Measurements from ENCODE around the gene FAM83D. TPM values are rescaled to one million over a fixed set of nuclear protein-coding genes. Genes with fewer than 3 reads are reported as not detected.
A peak's percentile ranks its signal among the peaks of the same experiment; 100 is the strongest.

FAM83D gene
- total RNA-seq, 1 donor from 2014 or later = 4.5 TPM

DNA sequence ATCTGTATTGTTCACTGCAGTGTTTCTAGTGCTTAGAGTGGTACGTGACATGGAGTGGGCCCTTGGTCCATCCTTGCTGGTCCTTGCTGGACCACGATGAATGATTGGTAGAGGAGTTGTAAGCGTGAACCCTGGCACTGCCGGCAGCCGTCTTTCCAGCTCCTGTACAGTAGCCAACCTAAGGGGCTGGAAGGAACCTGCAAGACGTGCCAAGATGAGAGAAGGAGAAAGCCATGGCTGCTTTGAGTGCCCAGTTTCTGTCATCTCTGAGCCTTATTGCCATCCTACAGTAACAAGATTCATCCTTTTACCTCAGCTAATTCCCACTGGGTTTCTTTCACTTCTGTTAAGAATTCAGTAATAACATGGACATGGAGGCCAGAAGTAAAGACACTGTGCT is 41.9 kb downstream of the FAM83D start:
- TF ChIP-seq, protein P1, sequence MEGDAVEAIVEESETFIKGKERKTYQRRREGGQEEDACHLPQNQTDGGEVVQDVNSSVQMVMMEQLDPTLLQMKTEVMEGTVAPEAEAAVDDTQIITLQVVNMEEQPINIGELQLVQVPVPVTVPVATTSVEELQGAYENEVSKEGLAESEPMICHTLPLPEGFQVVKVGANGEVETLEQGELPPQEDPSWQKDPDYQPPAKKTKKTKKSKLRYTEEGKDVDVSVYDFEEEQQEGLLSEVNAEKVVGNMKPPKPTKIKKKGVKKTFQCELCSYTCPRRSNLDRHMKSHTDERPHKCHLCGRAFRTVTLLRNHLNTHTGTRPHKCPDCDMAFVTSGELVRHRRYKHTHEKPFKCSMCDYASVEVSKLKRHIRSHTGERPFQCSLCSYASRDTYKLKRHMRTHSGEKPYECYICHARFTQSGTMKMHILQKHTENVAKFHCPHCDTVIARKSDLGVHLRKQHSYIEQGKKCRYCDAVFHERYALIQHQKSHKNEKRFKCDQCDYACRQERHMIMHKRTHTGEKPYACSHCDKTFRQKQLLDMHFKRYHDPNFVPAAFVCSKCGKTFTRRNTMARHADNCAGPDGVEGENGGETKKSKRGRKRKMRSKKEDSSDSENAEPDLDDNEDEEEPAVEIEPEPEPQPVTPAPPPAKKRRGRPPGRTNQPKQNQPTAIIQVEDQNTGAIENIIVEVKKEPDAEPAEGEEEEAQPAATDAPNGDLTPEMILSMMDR (IDR thresholded peaks at IDR 0.05) = no peak
- Mint-ChIP-seq H3K4me3 (ENCODE audit: unreplicated experiment) (no peak overlapping the region), H3K9me3 (ENCODE audit: low read depth) (no peaks in the 10 kb centered on the region), H3K36me3 (ENCODE audit: low read depth) (peaks cover 6% of the 10 kb centered on the region), H3K27me3 (ENCODE audit: low read depth) (no peaks in the 10 kb centered on the region), H3K4me1 (ENCODE audit: low read depth) (peaks cover 13% of the 10 kb centered on the region), H3K27ac (ENCODE audit: unreplicated experiment) (no peak overlapping the region)
- no peak for DNase-seq (ENCODE audit: low spot score)

DNA sequence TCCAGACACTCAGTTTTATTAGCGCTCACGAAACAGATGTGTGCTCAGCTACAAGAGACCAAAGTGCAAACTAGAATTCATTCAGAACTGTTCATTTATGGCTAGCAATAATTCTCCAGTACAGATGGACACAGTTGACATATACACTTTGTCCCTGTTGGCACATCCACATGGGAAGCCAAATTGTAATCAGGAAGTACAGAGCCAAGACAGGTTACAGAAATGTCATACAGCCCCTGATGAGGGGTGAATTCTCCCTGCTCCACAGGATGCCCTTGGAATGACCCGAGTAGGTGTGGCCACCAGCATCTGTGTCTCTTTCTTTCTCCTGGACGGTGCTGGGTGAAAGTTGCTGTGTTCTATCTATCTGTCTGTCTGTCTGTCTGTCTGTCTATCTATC is 43.5 kb downstream of the FAM83D start:
- H3K36me3 Mint-ChIP-seq (ENCODE audit: low read depth) = peaks cover 8% of the 10 kb centered on the region
- no peaks in the 10 kb centered on the region for H3K9me3 Mint-ChIP-seq (ENCODE audit: low read depth)
- no peaks in the 10 kb centered on the region for H3K27me3 Mint-ChIP-seq (ENCODE audit: low read depth)
- no peak for DNase-seq (ENCODE audit: low spot score)
- peaks cover 19% of the 10 kb centered on the region for H3K4me1 Mint-ChIP-seq (ENCODE audit: low read depth)
- no peak overlapping the region for H3K4me3 Mint-ChIP-seq (ENCODE audit: unreplicated experiment)
- peak overlapping the region; percentile 63 for H3K27ac Mint-ChIP-seq (ENCODE audit: unreplicated experiment)
- TF ChIP-seq, protein P1 (IDR thresholded peaks at IDR 0.05) = no peak

DNA sequence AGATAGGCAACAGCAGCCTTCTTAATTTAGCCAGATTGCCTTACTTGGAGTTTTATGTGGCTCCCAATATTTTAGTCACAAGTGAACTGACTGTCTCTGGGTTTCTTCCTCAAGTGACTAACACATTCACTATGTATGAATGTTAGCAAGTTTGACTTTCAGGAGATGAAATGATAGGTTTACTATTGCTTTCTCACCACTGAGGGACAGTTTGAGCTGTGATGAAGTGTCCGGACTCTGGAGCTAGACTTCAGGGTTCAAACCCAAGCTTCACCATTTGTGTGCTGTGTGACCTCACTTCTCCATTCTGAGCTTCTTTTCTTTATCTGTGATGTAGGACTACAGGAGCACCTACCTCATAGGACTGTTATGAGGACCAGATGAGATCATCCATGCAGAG is 44.1 kb downstream of the FAM83D start:
- TF ChIP-seq, protein P1 (IDR thresholded peaks at IDR 0.05) = no peak
- H3K9me3 Mint-ChIP-seq (ENCODE audit: low read depth) = no peaks in the 10 kb centered on the region
- no peak for DNase-seq (ENCODE audit: low spot score)

DNA sequence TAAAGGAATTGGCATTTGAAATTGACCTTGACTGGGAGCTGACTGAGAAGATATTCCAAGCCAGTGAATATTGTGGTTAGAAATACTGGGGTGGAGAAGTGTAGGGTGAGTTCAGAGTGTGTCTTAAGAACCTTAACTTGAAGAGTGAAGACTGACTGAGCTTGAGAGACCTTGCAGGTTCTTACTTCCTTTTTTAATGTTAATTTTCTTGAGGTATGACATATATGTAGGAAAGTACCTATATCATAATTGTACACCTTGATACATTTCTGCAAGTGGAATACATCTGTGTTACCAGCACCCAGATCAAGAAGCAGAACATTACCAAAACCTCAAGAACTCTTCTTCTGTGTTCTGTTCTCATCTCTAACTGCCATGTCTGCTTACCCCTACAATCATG is 46.9 kb downstream of the FAM83D start:
- TF ChIP-seq, protein P1 (IDR thresholded peaks at IDR 0.05) = no peak
- Mint-ChIP-seq H3K27me3 (ENCODE audit: low read depth) (no peaks in the 10 kb centered on the region), H3K4me1 (ENCODE audit: low read depth) (peaks cover 19% of the 10 kb centered on the region), H3K36me3 (ENCODE audit: low read depth) (peaks cover 8% of the 10 kb centered on the region), H3K27ac (ENCODE audit: unreplicated experiment) (no peak overlapping the region), H3K4me3 (ENCODE audit: unreplicated experiment) (no peak overlapping the region), H3K9me3 (ENCODE audit: low read depth) (no peaks in the 10 kb centered on the region)
- DNase-seq (ENCODE audit: low spot score) = no peak

More for the DNA sequence above, 44.1 kb downstream of the FAM83D start:
- H3K4me3 Mint-ChIP-seq (ENCODE audit: unreplicated experiment) = no peak overlapping the region
- no peaks in the 10 kb centered on the region for H3K27me3 Mint-ChIP-seq (ENCODE audit: low read depth)
- H3K4me1 Mint-ChIP-seq (ENCODE audit: low read depth) = peaks cover 19% of the 10 kb centered on the region
- H3K36me3 Mint-ChIP-seq (ENCODE audit: low read depth) = peaks cover 8% of the 10 kb centered on the region
- H3K27ac Mint-ChIP-seq (ENCODE audit: unreplicated experiment) = peak overlapping the region; percentile 74

DNA sequence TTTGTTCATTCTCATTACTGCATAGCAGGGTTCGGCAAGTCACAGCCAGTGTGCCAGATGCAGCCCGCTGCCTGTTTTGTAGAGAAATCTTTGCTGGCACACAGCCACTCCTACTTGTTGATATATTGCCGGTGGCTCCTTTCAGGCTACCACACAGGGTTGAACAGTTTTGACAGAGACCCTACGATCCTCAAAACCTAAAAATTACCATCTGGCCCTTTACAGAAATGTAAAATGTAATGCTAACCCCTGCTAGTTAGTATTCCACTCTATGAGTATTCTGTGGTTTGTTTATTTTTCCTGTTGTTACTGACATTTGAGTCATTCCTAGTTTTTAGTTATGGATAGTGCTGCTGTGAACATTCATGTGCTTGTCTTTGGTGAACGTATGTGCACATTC is 47.4 kb downstream of the FAM83D start:
- TF ChIP-seq, protein P1 (IDR thresholded peaks at IDR 0.05) = no peak
- no peak for DNase-seq (ENCODE audit: low spot score)
- H3K27ac Mint-ChIP-seq (ENCODE audit: unreplicated experiment) = peak overlapping the region; percentile 52
- peaks cover 8% of the 10 kb centered on the region for H3K36me3 Mint-ChIP-seq (ENCODE audit: low read depth)
- H3K27me3 Mint-ChIP-seq (ENCODE audit: low read depth) = no peaks in the 10 kb centered on the region
- peaks cover 19% of the 10 kb centered on the region for H3K4me1 Mint-ChIP-seq (ENCODE audit: low read depth)
- no peaks in the 10 kb centered on the region for H3K9me3 Mint-ChIP-seq (ENCODE audit: low read depth)
- no peak overlapping the region for H3K4me3 Mint-ChIP-seq (ENCODE audit: unreplicated experiment)
